ENCODE results near the gene LRRC17.
"Not testable (repeated sequence)": the region's sequence is repeated elsewhere in the genome, so short reads cannot be mapped to it uniquely, and the experiment has no call there.

Gene LRRC17

GRCh38 chr7:102953406-102953805 lies 40.6 kb downstream of the LRRC17 start:
- H3K4me3 ChIP-seq (ENCODE audit: low read depth, low read length): no peak overlapping the region
- TF ChIP-seq CTCF (IDR thresholded peaks at IDR 0.05; ENCODE audit: control insufficient read depth, extremely low read depth, insufficient read depth): no peak
- DNase-seq (ENCODE audit: low read depth): no peak

DNA sequence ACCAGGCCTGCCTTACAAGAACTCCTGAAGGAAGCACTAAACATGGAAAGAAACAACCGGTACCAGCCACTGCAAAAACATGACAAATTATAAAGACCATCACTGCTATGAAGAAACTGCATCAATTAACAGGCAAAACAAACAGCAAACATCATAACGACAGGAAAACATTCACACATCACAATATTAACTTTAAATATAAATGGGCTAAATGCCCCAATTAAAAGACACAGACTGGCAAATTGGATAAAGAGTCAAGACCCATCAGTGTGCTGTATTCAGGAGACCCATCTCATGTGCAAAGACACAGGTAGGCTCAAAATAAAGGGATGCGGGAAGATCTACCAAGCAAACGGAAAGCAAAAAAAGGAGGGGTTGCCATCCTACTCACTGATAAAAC lies 41.6 kb downstream of the LRRC17 start:
- DNase-seq (ENCODE audit: low read depth); H3K4me3 ChIP-seq (ENCODE audit: low read depth, low read length): not testable (repeated sequence)

DNA sequence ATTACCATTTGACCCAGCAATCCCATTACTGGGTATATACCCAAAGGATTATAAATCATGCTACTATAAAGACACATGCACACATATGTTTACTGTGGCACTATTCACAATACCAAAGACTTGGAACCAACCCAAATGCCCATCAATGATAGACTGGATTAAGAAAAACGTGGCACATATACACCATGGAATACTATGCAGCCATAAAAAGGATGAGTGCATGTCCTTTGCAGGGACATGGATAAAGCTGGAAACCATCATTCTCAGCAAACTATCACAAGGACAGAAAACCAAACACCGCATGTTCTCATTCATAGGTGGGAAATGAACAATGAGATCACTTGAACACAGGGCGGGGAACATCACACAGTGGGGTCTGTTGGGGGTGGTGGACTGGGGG lies 45.2 kb downstream of the LRRC17 start:
- not testable (repeated sequence) for H3K4me3 ChIP-seq (ENCODE audit: low read depth, low read length); DNase-seq (ENCODE audit: low read depth)

- H3K4me3 ChIP-seq (ENCODE audit: low read depth, low read length); DNase-seq (ENCODE audit: low read depth): not testable (repeated sequence)
Measured at GRCh38 chr7:102961993-102962392, 49.2 kb downstream of the LRRC17 start.

- TF ChIP-seq CTCF (IDR thresholded peaks at IDR 0.05; ENCODE audit: control insufficient read depth, extremely low read depth, insufficient read depth): no peak
- no peak overlapping the region for H3K4me3 ChIP-seq (ENCODE audit: low read depth, low read length)
- DNase-seq (ENCODE audit: low read depth): no peak
Measured at GRCh38 chr7:102966465-102966864, 53.7 kb downstream of the LRRC17 start.

DNA sequence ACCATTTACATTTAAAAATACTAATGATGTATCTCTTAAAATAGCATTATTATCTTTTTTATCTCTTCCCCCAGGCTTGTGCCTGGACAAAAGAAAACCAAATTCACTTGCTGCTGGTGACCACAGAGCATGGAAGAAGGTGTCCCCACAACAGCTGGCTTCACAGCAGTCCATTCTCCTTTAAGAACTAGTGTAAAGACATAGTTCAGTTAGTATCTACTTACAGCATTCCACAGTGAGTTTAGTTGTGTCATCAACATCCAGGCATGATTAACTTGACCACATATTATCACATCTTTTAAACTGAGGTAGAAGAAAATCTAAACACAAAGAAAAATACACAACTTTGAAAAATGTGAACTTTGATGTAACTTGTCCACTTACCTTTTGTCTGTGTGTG lies 55.0 kb downstream of the LRRC17 start:
- DNase-seq (ENCODE audit: low read depth): no peak

GRCh38 chr7:102973096-102973802 lies 60.4 kb downstream of the LRRC17 start:
- H3K4me3 ChIP-seq (ENCODE audit: low read depth, low read length): no peak overlapping the region
- no peak for TF ChIP-seq CTCF (IDR thresholded peaks at IDR 0.05; ENCODE audit: control insufficient read depth, extremely low read depth, insufficient read depth)
- DNase-seq (ENCODE audit: low read depth): no peak

More for the DNA sequence above, 55.0 kb downstream of the LRRC17 start:
- no peak for TF ChIP-seq CTCF (IDR thresholded peaks at IDR 0.05; ENCODE audit: control insufficient read depth, extremely low read depth, insufficient read depth)
- no peak overlapping the region for H3K4me3 ChIP-seq (ENCODE audit: low read depth, low read length)

DNA sequence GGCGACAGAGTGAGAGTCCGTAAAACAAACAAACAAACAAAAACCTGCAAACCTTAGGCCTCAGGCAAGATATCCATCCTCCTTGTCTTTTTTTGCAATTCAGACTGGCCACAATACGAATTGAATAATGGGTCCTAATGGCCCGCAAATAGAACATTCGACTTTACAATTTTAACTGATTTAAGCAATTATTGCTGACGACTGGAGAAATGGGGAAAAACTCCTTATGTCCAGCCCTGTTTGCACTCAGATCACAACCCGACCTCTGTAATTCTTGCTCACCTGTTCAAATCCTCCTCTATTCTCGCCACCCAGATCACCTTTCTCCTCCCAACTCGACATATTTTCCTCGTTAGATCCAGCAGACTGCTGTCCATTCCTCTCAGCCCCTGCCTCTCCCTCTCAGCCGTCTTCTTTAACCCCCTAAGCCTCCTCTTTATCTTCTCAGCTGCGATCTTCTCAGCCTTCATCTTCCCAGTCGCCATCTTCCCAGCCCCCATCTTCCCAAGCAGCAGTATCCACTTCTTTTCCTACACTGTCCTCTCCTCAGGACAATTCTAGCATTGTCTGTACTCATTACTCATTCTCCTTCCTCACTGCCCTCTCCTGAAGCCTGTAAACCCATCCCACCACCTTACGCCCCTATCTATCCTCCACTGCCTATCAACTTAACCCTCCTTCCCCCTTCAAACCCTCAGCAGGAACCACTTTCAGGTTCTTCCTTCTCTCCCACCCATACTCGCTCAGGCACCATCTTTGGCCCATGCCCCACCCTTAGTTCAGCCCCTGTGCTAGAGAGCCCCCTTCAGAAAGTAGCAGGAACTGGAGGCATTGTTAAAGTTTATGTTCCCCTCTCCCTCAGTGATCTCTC lies 61.8 kb downstream of the LRRC17 start:
- no peak overlapping the region for H3K4me3 ChIP-seq (ENCODE audit: low read depth, low read length)
- DNase-seq (ENCODE audit: low read depth): no peak
- no peak for TF ChIP-seq CTCF (IDR thresholded peaks at IDR 0.05; ENCODE audit: control insufficient read depth, extremely low read depth, insufficient read depth)

Measured in LNCaP clone FGC (cell line).